Stomach (tissue), 9 donors: ENCODE measurements around the gene OGFR. TPM values are rescaled to one million over a fixed set of nuclear protein-coding genes. Genes with fewer than 3 reads are reported as not detected.
A peak's percentile ranks its signal among the peaks of the same experiment; 100 is the strongest.

Experiments used
- DNase-seq, 2 donors: peaks; one replicate each; pipeline versions ENCODE4 v3.0.0 to v3.0.0-alpha.2; 2013 to 2019
- H3K27ac ChIP-seq, 5 donors: fragments of 200-600 bp in 4 of 5; sonication (generic) in 4 of 5; one replicate each; pipeline ENCODE4 v1.5.1; 2013 to 2019; ENCODE audit warnings: mild to moderate bottlenecking in 1 of 5, moderate library complexity in 1 of 5
- H3K27me3 ChIP-seq, 3 donors: fragments of 200-600 bp; sonication (generic); one replicate each; pipeline ENCODE4 v1.5.1; 2017 to 2019; ENCODE audit warnings: mixed run types in 1 of 3
- H3K36me3 ChIP-seq, 4 donors: fragments of 200-600 bp; sonication (generic); 1 replicate in 3 of 4; 2 replicates in 1 of 4; pipeline ENCODE4 v1.5.1; 2016 to 2019
- H3K4me1 ChIP-seq, 4 donors: fragments of 200-600 bp; sonication (generic); one replicate each; pipeline ENCODE4 v1.5.1; 2016 to 2019
- H3K4me3 ChIP-seq, 4 donors: fragments of 200-600 bp; sonication (generic) in 3 of 4; one replicate each; pipeline ENCODE4 v1.5.1; 2016 to 2019; ENCODE audit warnings: mild to moderate bottlenecking in 1 of 4
- H3K9me3 ChIP-seq, 4 donors: fragments of 200-600 bp; sonication (generic); one replicate each; pipeline ENCODE4 v1.5.1; 2016 to 2019
- EP300 ChIP-seq: sonication (generic); formaldehyde crosslinking; IDR thresholded peaks from one replicate; pipeline ENCODE4 v1.6.1; 2017; ENCODE audit warnings: antibody characterized with exemption
- POLR2A ChIP-seq, 4 donors: fragments of 450-650 bp; IDR thresholded peaks; one replicate each; pipeline ENCODE4 v1.6.1; 2016; ENCODE audit warnings: antibody characterized with exemption in 4 of 4, control low read depth in 2 of 4, mild to moderate bottlenecking in 1 of 4, moderate library complexity in 1 of 4
- POLR2AphosphoS5 ChIP-seq, 3 donors: sonication (generic); formaldehyde crosslinking; IDR thresholded peaks; one replicate each; pipeline ENCODE4 v1.6.1; 2016; ENCODE audit warnings: antibody characterized with exemption in 3 of 3
- WGBS, 5 donors: extraction: QIAGEN DNeasy Blood & Tissue Kit in 3 of 5; methylation state at CpG; one replicate each; pipeline versions ENCODE4 v1.1.5 to v1.1.7; 2013 to 2018; 5-methylcytosine and 5-hydroxymethylcytosine counted together
- intact Hi-C: fragments of 100-400 bp; cut with DNase I; formaldehyde crosslinking; loops from one replicate; pipeline ENCODE4 v1.15.1; 2023; ENCODE audit warnings: low total_unique reads
- polyA plus RNA-seq, 3 donors: library from polyadenylated mRNA; stranded (reverse); fragments of 200-250 nt; gene quantifications; one replicate each; pipeline ENCODE4 v1.2.3, GENCODE V29; 2013
- total RNA-seq, 5 donors: library from RNA; depleted of rRNA; stranded (reverse); fragments of >200 nt; gene quantifications; one replicate each; pipeline versions ENCODE4 v1.1.0 to v1.2.3, GENCODE V29; 2014 to 2016
- TF ChIP-seq, protein P1 (sequence below), 7 experiments: fragments of 450-650 bp in 4 of 7; fragments of 200-600 bp in 3 of 7; sonication (generic) in 3 of 7; IDR thresholded peaks; one replicate each; pipeline ENCODE4 v1.5.1; 2016 to 2019; ENCODE audit warnings: antibody characterized with exemption in 7 of 7, control low read depth in 2 of 7, mild to moderate bottlenecking in 1 of 7
- donor health status: healthy with polysubstance abuse.
- donor health status: Bipolar disorder and iron deficiency.
- donor health status: healthy.

OGFR gene
- total and polyA plus RNA-seq, 8 donors, result 20.1 to 75.3 (median 42.3) TPM

DNA sequence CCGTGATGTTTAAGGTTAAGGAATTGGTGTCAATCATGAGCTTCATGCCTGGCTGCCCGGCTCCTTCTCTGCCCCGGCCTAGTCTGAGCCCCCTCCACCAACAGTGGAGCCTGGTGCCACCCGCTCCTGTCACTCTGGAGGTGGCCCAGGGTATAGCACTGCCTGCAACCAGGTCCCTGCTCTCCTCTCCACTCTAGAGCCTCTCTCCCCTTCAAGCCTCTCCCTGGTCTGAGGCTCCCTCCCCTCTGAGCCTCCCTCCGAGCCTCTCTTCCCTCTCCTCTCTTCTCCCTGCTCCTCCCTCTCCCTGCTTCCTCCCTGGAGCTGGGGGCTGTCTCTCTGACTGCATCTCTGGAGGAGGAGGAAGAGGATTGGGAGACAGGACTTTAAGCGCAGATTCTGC is 39.6 kb upstream of the OGFR start:
- Histone ChIP-seq H3K27me3 (peaks cover 0 to 64% (median 12%) of the 10 kb centered on the region in 3 donors), H3K36me3 (no peaks in the 10 kb centered on the region), H3K4me1 (peaks cover 7 to 36% (median 27%) of the 10 kb centered on the region in 4 donors), H3K9me3 (no peaks in the 10 kb centered on the region), H3K27ac (no peak overlapping the region), H3K4me3 (no peak overlapping the region)
- intact Hi-C loops, result no loop called here
- TF ChIP-seq POLR2A (IDR thresholded peaks at IDR 0.05), result no peak
- TF ChIP-seq POLR2AphosphoS5 (IDR thresholded peaks at IDR 0.05), result no peak
- TF ChIP-seq, protein P1, sequence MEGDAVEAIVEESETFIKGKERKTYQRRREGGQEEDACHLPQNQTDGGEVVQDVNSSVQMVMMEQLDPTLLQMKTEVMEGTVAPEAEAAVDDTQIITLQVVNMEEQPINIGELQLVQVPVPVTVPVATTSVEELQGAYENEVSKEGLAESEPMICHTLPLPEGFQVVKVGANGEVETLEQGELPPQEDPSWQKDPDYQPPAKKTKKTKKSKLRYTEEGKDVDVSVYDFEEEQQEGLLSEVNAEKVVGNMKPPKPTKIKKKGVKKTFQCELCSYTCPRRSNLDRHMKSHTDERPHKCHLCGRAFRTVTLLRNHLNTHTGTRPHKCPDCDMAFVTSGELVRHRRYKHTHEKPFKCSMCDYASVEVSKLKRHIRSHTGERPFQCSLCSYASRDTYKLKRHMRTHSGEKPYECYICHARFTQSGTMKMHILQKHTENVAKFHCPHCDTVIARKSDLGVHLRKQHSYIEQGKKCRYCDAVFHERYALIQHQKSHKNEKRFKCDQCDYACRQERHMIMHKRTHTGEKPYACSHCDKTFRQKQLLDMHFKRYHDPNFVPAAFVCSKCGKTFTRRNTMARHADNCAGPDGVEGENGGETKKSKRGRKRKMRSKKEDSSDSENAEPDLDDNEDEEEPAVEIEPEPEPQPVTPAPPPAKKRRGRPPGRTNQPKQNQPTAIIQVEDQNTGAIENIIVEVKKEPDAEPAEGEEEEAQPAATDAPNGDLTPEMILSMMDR (IDR thresholded peaks at IDR 0.05), result no peak
- TF ChIP-seq EP300, result no peak
- DNase-seq, result no peak
- WGBS, 5 donors, result 88 to 94% (median 89%) methylated on average over 6 of the region's 6 CpGs

DNA sequence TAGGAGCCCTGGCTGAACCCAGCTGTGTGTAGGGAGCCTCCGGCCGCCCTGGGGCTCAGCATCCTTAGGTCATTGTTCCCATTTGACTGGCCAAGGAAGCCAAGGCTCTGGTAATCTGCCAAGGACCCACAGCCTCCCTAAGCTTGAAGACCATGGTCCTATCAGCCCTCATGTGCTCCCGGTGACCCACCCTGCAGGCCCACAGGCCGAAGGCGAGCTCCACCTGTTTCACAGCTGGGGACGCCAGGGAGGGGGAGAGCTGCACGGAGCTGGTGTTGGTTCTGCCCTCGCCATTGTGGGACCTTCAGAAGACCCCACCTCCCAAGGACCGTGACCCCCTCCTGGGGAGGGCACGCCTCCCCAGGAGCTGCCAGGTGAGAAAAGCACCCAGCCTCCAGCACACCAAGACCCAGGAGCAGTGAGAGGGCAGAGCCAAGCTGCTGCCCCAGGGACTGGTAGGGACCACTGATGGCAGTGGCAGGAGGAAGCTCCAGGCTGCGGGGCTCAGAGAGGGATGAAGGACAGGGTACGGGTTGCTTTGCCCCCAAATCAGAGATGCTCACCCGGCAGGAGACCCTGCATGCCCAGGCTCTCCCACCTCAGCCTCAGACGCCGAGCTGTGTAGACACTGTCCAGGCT is 39.1 kb upstream of the OGFR start:
- no peak overlapping the region for H3K4me3 ChIP-seq
- H3K9me3 ChIP-seq, result no peaks in the 10 kb centered on the region
- no peaks in the 10 kb centered on the region for H3K36me3 ChIP-seq
- WGBS, 5 donors, result 81 to 90% (median 86%) methylated on average over 5 to 15 of the region's 15 CpGs
- peaks cover 6 to 34% (median 25%) of the 10 kb centered on the region in 4 donors for H3K4me1 ChIP-seq
- DNase-seq, result no peak
- no peak for TF ChIP-seq EP300
- no peak for TF ChIP-seq POLR2A (IDR thresholded peaks at IDR 0.05)
- TF ChIP-seq, protein P1 (IDR thresholded peaks at IDR 0.05), result no peak
- TF ChIP-seq POLR2AphosphoS5 (IDR thresholded peaks at IDR 0.05), result no peak
- H3K27ac ChIP-seq, result no peak overlapping the region
- H3K27me3 ChIP-seq, result peaks cover 0 to 59% (median 12%) of the 10 kb centered on the region in 3 donors
- intact Hi-C loops, result no loop called here

DNA sequence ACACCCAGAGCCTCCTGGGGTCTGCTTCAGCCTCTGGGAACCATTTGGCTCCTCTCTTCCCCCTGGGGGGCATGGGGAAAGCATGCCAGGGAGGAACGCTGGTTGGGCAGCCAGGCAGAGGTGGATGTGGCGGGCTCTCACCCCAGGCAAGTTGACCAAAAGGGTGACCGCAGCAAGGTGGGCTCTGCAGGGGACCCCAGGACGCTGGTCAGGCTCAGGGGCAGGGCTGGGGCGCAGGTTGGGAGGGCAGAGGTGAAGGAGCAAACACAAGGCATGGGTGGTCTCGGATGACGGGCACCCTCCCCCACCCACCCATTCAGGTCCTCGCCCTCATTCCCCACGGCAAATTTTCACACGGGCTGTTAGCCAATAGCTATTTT is 38.6 kb upstream of the OGFR start:
- TF ChIP-seq, protein P1 (IDR thresholded peaks at IDR 0.05), result no peak
- TF ChIP-seq POLR2AphosphoS5 (IDR thresholded peaks at IDR 0.05), result no peak
- TF ChIP-seq POLR2A (IDR thresholded peaks at IDR 0.05), result no peak
- no peak for TF ChIP-seq EP300
- WGBS, 5 donors, result 46 to 67% (median 63%) methylated on average over 4 to 10 of the region's 10 CpGs
- no peaks in the 10 kb centered on the region for H3K36me3 ChIP-seq
- H3K27me3 ChIP-seq, result peaks cover 0 to 57% (median 12%) of the 10 kb centered on the region in 3 donors
- peaks cover under 1 to 29% (median 20%) of the 10 kb centered on the region in 4 donors for H3K4me1 ChIP-seq
- H3K4me3 ChIP-seq, result no peak overlapping the region
- no peak for DNase-seq
- intact Hi-C loops, result no loop called here
- H3K27ac ChIP-seq, result no peak overlapping the region
- H3K9me3 ChIP-seq, result no peaks in the 10 kb centered on the region

DNA sequence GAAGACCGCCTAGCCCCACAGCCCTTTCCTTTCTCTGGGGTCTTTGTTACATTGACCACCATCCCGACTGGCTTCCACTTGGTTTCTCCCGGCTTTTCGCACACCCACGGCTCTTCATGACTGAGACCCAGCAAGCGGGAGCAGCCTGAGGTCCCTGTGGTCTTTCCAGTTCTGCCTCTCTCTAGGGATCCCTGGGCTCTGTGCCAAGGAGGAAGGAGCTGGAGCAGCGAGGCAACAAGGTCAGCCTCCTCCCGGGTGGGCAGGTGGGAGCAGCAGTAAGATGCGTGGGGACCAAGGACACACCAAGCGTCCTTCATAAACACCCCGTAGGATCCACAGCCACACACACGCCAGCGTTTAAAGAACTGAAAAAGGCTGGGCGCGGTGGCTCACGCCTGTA is 37.9 kb upstream of the OGFR start:
- no peaks in the 10 kb centered on the region for H3K36me3 ChIP-seq
- WGBS, 5 donors, result 36 to 60% (median 45%) methylated on average over 16 of the region's 16 CpGs
- H3K4me3 ChIP-seq, result no peak overlapping the region
- H3K4me1 ChIP-seq, result peaks cover 0 to 23% (median 14%) of the 10 kb centered on the region in 4 donors
- peaks cover 0 to 60% (median 12%) of the 10 kb centered on the region in 3 donors for H3K27me3 ChIP-seq
- H3K27ac ChIP-seq, result no peak overlapping the region
- no peak for TF ChIP-seq EP300
- TF ChIP-seq POLR2AphosphoS5 (IDR thresholded peaks at IDR 0.05), result no peak
- TF ChIP-seq POLR2A (IDR thresholded peaks at IDR 0.05), result no peak
- TF ChIP-seq, protein P1 (IDR thresholded peaks at IDR 0.05), result no peak
- H3K9me3 ChIP-seq, result no peaks in the 10 kb centered on the region
- intact Hi-C loops, result no loop called here
- peak; percentile 82 to 90 for DNase-seq
